HepG2 (cell line): ENCODE results near the gene SLC35B2. TPM values are rescaled to one million over a fixed set of nuclear protein-coding genes. Genes with fewer than 3 reads are reported as not detected.

Source experiments
- AFF4 ChIP-seq: sonication (generic); formaldehyde crosslinking; IDR thresholded peaks from 2 replicates; pipeline ENCODE4 v1.4.0; 2020; ENCODE audit warnings: missing genetic modification reagents
- HCFC1 ChIP-seq: fragments of 150-350 bp; IDR thresholded peaks from 2 replicates; pipeline ENCODE4 v1.6.1; 2014; ENCODE audit warnings: low read depth, low read length
- JARID2 ChIP-seq: sonication (generic); formaldehyde crosslinking; IDR thresholded peaks from 2 replicates; pipeline ENCODE4 v1.8.1; 2023; ENCODE audit warnings: missing genetic modification reagents, inconsistent platforms; ENCODE audit not compliant: insufficient replicate concordance
- MED13 ChIP-seq: sonication (generic); formaldehyde crosslinking; IDR thresholded peaks from 2 replicates; pipeline ENCODE4 v1.5.0; 2020; ENCODE audit warnings: missing genetic modification reagents
- PATZ1 ChIP-seq: sonication (generic); formaldehyde crosslinking; IDR thresholded peaks from 2 replicates; pipeline ENCODE4 v1.4.0; 2020; ENCODE audit warnings: missing genetic modification reagents
- RFXANK ChIP-seq: IDR thresholded peaks from 2 replicates; pipeline ENCODE4 v1.6.1; 2016
- SSRP1 ChIP-seq: IDR thresholded peaks from 2 replicates; pipeline ENCODE4 v1.6.1; 2016; ENCODE audit warnings: control low read depth
- TEAD2 ChIP-seq: sonication (generic); formaldehyde crosslinking; IDR thresholded peaks from 2 replicates; pipeline ENCODE4 v1.9.0; 2021; ENCODE audit warnings: missing genetic modification reagents
- ZBTB20 ChIP-seq: sonication (generic); formaldehyde crosslinking; IDR thresholded peaks from 2 replicates; pipeline ENCODE4 v1.8.1; 2023; ENCODE audit warnings: missing genetic modification reagents, low read depth, mild to moderate bottlenecking, borderline replicate concordance
- ZFP36L1 ChIP-seq: sonication (generic); formaldehyde crosslinking; IDR thresholded peaks from 2 replicates; pipeline ENCODE4 v1.8.0; 2022; ENCODE audit warnings: mild to moderate bottlenecking, missing genetic modification reagents, moderate library complexity
- ZMAT3 ChIP-seq: sonication (generic); formaldehyde crosslinking; conservative IDR thresholded peaks from 2 replicates; pipeline ENCODE4 v1.7.0; 2021; ENCODE audit warnings: missing genetic modification reagents
- ZNF10 ChIP-seq: sonication (generic); formaldehyde crosslinking; IDR thresholded peaks from 2 replicates; pipeline ENCODE4 v1.4.0; 2020; ENCODE audit warnings: mild to moderate bottlenecking, low read depth, missing genetic modification reagents, borderline replicate concordance
- ZNF12 ChIP-seq: sonication (generic); formaldehyde crosslinking; IDR thresholded peaks from 2 replicates; pipeline ENCODE4 v1.5.0; 2020; ENCODE audit warnings: missing genetic modification reagents
- ZNF235 ChIP-seq: sonication (generic); formaldehyde crosslinking; IDR thresholded peaks from 2 replicates; pipeline ENCODE4 v1.8.1; 2023; ENCODE audit warnings: mild to moderate bottlenecking, missing genetic modification reagents, borderline replicate concordance
- ZNF407 ChIP-seq: sonication (generic); formaldehyde crosslinking; IDR thresholded peaks from one replicate; pipeline ENCODE4 v1.5.1; 2020; ENCODE audit warnings: mild to moderate bottlenecking, missing genetic modification reagents; ENCODE audit errors: not compliant biosample characterization
- polyA plus RNA-seq, 8 experiments: library from polyadenylated mRNA; depleted of rRNA in 3 of 8; stranded (reverse) in 7 of 8; unstranded in 1 of 8; fragments of >200 nt; fragmentation: Illumina TruSeq in 4 of 8; extraction: Trizol in 4 of 8; gene quantifications; 2 replicates each; pipeline versions ENCODE4 v1.2.1 to v1.2.3, GENCODE V29; 2011 to 2016; ENCODE audit warnings: low read depth in 4 of 8, missing spikeins in 1 of 8, mixed read lengths in 1 of 8; ENCODE audit not compliant: insufficient read depth in 1 of 8
- total RNA-seq, 5 experiments: library from RNA; depleted of rRNA; stranded (reverse); fragments of >200 nt; fragmentation: Illumina TruSeq; extraction: Trizol; gene quantifications; 2 replicates each; pipeline ENCODE4 v1.2.3, GENCODE V29; 2016; ENCODE audit warnings: low read depth in 1 of 5

Gene SLC35B2
- total and polyA plus RNA-seq, 2 of the 13 experiments (the other 11 are each of a cell fraction or from before 2014, with no cell fraction given), result 61.1 to 148 TPM

GRCh38 chr6:44265007-44265721 is 7.8 kb upstream of the SLC35B2 start, which contains the start of gene NFKBIE (continued):
- TF ChIP-seq ZMAT3 (CRISPR knock-in tag) (peak; percentile 60; the same call in 1 of the 2 replicates), SSRP1 (no peak), HCFC1 (no peak), PATZ1 (peak; percentile 99), AFF4 (CRISPR knock-in tag) (no peak), ZNF10 (no peak), ZNF407 (CRISPR knock-in tag) (no peak), TEAD2 (CRISPR knock-in tag) (no peak), ZNF12 (no peak), MED13 (CRISPR knock-in tag) (no peak), RFXANK (CRISPR knock-in tag) (no peak), ZNF235 (CRISPR knock-in tag) (0 out of 2 replicates have a peak, but pooled peaks have one; percentile 63), ZFP36L1 (no peak), ZBTB20 (CRISPR knock-in tag) (no peak; the same call in 1 of the 2 replicates), JARID2 (CRISPR knock-in tag) (no peak)
